IMR-90 (cell line): ENCODE measurements around the gene ZNF701. TPM values are rescaled to one million over a fixed set of nuclear protein-coding genes. Genes with fewer than 3 reads are reported as not detected.

ENCODE experiments used
- ATAC-seq: fragments of 200-7000 bp; cut with Tn5 transposase; 2 replicates; pipeline ENCODE4 v1.9.1; 2020; ENCODE audit warnings: low read depth, mild to moderate bottlenecking, moderate library complexity
- BruUV-seq: library from RNA; stranded (reverse); fragments of 400-500 nt; replicated peaks from 2 replicates; lab custom pipeline; 2021; lab: Mats Ljungman, UMichigan
- CTCF ChIA-PET: fragments of 300-600 bp; formaldehyde crosslinking; extraction: SDS; loops from one replicate; lab custom pipeline; 2021; ENCODE audit warnings: antibody characterized with exemption; lab: Yijun Ruan, JAX
- POLR2A ChIA-PET: fragments of 300-600 bp; sonication (Branson Sonifier 250); formaldehyde crosslinking; loops from one replicate; lab custom pipeline; 2022; ENCODE audit warnings: antibody characterized with exemption; ENCODE audit not compliant: unreplicated experiment; lab: Charles Lee
- DNase-seq: peaks from one replicate; pipeline ENCODE4 v3.0.0; 2013
- H2AFZ ChIP-seq: replicated peaks from 2 replicates; pipeline ENCODE3; 2013; ENCODE audit warnings: low read length, mild to moderate bottlenecking; ENCODE audit not compliant: poor library complexity
- H2AK5ac ChIP-seq: 2 replicates; pipeline ENCODE4 v1.6.1; 2013; ENCODE audit warnings: low read depth, low read length, inconsistent platforms
- H2AK9ac ChIP-seq: replicated peaks from 2 replicates; pipeline ENCODE3; 2013; ENCODE audit warnings: mild to moderate bottlenecking, low read depth, low read length, moderate library complexity; ENCODE audit not compliant: poor library complexity
- H2BK120ac ChIP-seq: 2 replicates; pipeline ENCODE4 v1.6.1; 2013; ENCODE audit warnings: low read depth, low read length, inconsistent platforms
- H2BK15ac ChIP-seq: 3 replicates; pipeline ENCODE4 v1.6.1; 2013; ENCODE audit warnings: low read depth, low read length, inconsistent platforms
- H2BK20ac ChIP-seq: 2 replicates; pipeline ENCODE4 v1.6.1; 2013; ENCODE audit warnings: low read depth, mild to moderate bottlenecking, inconsistent platforms, low read length, moderate library complexity
- H2BK5ac ChIP-seq: 2 replicates; pipeline ENCODE4 v1.6.1; 2013; ENCODE audit warnings: mild to moderate bottlenecking, low read depth, low read length, inconsistent platforms; ENCODE audit not compliant: poor library complexity, severe bottlenecking
- H3K14ac ChIP-seq: replicated peaks from 2 replicates; pipeline ENCODE4 v1.6.1; 2013; ENCODE audit warnings: low read depth, low read length, inconsistent platforms
- H3K18ac ChIP-seq: 2 replicates; pipeline ENCODE4 v1.6.1; 2013; ENCODE audit warnings: low read depth, low read length, control low read depth
- H3K23ac ChIP-seq: 2 replicates; pipeline ENCODE4 v1.6.1; 2013; ENCODE audit warnings: low read depth, low read length, inconsistent platforms
- H3K27ac ChIP-seq: 2 replicates; pipeline ENCODE4 v1.5.1; 2013; ENCODE audit warnings: mild to moderate bottlenecking, control low read depth, low read length; ENCODE audit not compliant: insufficient read depth
- H3K27me3 ChIP-seq: 2 replicates; pipeline ENCODE4 v1.6.1; 2013; ENCODE audit warnings: low read length; ENCODE audit not compliant: control insufficient read depth, insufficient read depth
- H3K36me3 ChIP-seq: 2 replicates; pipeline ENCODE4 v1.6.1; 2013; ENCODE audit warnings: low read length, mixed read lengths; ENCODE audit not compliant: control insufficient read depth, insufficient read depth
- H3K4ac ChIP-seq: 2 replicates; pipeline ENCODE4 v1.6.1; 2013; ENCODE audit warnings: low read depth, low read length, inconsistent platforms
- H3K4me1 ChIP-seq: 2 replicates; pipeline ENCODE4 v1.6.1; 2013; ENCODE audit warnings: low read length, mixed read lengths; ENCODE audit not compliant: control insufficient read depth, insufficient read depth
- H3K4me2 ChIP-seq: 2 replicates; pipeline ENCODE4 v1.6.1; 2013; ENCODE audit warnings: low read depth, mild to moderate bottlenecking, control low read depth, low read length, moderate library complexity
- H3K4me3 ChIP-seq: 2 replicates; pipeline ENCODE4 v1.5.1; 2013; ENCODE audit warnings: low read depth, mild to moderate bottlenecking, control low read depth, low read length, moderate library complexity; ENCODE audit not compliant: insufficient read depth
- H3K56ac ChIP-seq: 2 replicates; pipeline ENCODE4 v1.6.1; 2013; ENCODE audit warnings: low read length, inconsistent platforms; ENCODE audit not compliant: insufficient read depth; ENCODE audit errors: extremely low read depth
- H3K79me1 ChIP-seq, 2 experiments: 2 replicates each; pipeline ENCODE4 v1.6.1; 2013; ENCODE audit warnings: low read length in 2 of 2, inconsistent platforms in 1 of 2, low read depth in 1 of 2
- H3K9ac ChIP-seq: 2 replicates; pipeline ENCODE4 v1.6.1; 2013; ENCODE audit warnings: low read depth, low read length, control low read depth
- H3K9me1 ChIP-seq: 2 replicates; pipeline ENCODE4 v1.6.1; 2013; ENCODE audit warnings: low read length, inconsistent platforms; ENCODE audit not compliant: insufficient read depth
- H3K9me3 ChIP-seq: 2 replicates; pipeline ENCODE4 v1.6.1; 2013; ENCODE audit warnings: low read length; ENCODE audit not compliant: control insufficient read depth, insufficient read depth
- H4K20me1 ChIP-seq: 2 replicates; pipeline ENCODE4 v1.6.1; 2013; ENCODE audit warnings: low read length, inconsistent platforms; ENCODE audit not compliant: insufficient read depth
- H4K5ac ChIP-seq: 2 replicates; pipeline ENCODE4 v1.6.1; 2013; ENCODE audit warnings: mild to moderate bottlenecking, low read depth, low read length, control low read depth
- H4K8ac ChIP-seq, 2 experiments: 2 replicates each; pipeline ENCODE4 v1.6.1; 2013; ENCODE audit warnings: low read depth in 2 of 2, low read length in 2 of 2, control low read depth in 1 of 2, inconsistent platforms in 1 of 2
- H4K91ac ChIP-seq: 2 replicates; pipeline ENCODE4 v1.6.1; 2013; ENCODE audit warnings: low read depth, low read length, inconsistent platforms; ENCODE audit not compliant: insufficient read depth
- BHLHE40 ChIP-seq: fragments of 150-350 bp; IDR thresholded peaks from 2 replicates; pipeline ENCODE4 v1.6.1; 2016; ENCODE audit warnings: mild to moderate bottlenecking, low read depth, low read length
- CEBPB ChIP-seq: IDR thresholded peaks from 2 replicates; pipeline ENCODE4 v1.6.1; 2012; ENCODE audit warnings: low read depth, low read length, improper control_type of control experiment
- CHD1 ChIP-seq: IDR thresholded peaks from 2 replicates; pipeline ENCODE4 v1.6.1; 2012; ENCODE audit warnings: low read depth, low read length, improper control_type of control experiment
- FOS ChIP-seq: fragments of 150-350 bp; IDR thresholded peaks from 2 replicates; pipeline ENCODE4 v1.6.1; 2016; ENCODE audit warnings: low read depth, low read length
- MAFK ChIP-seq: IDR thresholded peaks from 2 replicates; pipeline ENCODE4 v1.6.1; 2012; ENCODE audit warnings: low read depth, low read length, improper control_type of control experiment
- MAZ ChIP-seq: IDR thresholded peaks from 2 replicates; pipeline ENCODE4 v1.6.1; 2012; ENCODE audit warnings: low read depth, mild to moderate bottlenecking, low read length, improper control_type of control experiment, moderate library complexity, borderline replicate concordance
- MXI1 ChIP-seq: IDR thresholded peaks from 2 replicates; pipeline ENCODE4 v1.6.1; 2012; ENCODE audit warnings: low read depth, mild to moderate bottlenecking, low read length, moderate library complexity, borderline replicate concordance
- NFE2L2 ChIP-seq: fragments of 150-350 bp; IDR thresholded peaks from 2 replicates; pipeline ENCODE4 v1.6.1; 2016; ENCODE audit warnings: low read depth, mild to moderate bottlenecking, low read length
- POLR2A ChIP-seq: IDR thresholded peaks from 2 replicates; pipeline ENCODE4 v1.6.1; 2012; ENCODE audit warnings: mild to moderate bottlenecking, low read depth, low read length
- RAD21 ChIP-seq: IDR thresholded peaks from 2 replicates; pipeline ENCODE4 v1.6.1; 2012; ENCODE audit warnings: low read length, improper control_type of control experiment
- RCOR1 ChIP-seq: IDR thresholded peaks from 2 replicates; pipeline ENCODE4 v1.6.1; 2012; ENCODE audit warnings: mild to moderate bottlenecking, low read length, improper control_type of control experiment; ENCODE audit not compliant: insufficient replicate concordance
- RFX5 ChIP-seq: IDR thresholded peaks from 2 replicates; pipeline ENCODE4 v1.8.0; 2012; ENCODE audit warnings: low read depth, mild to moderate bottlenecking, low read length, moderate library complexity
- SMC3 ChIP-seq: fragments of 150-350 bp; IDR thresholded peaks from 2 replicates; pipeline ENCODE4 v1.6.1; 2016; ENCODE audit warnings: low read depth, mild to moderate bottlenecking, antibody characterized with exemption, low read length, moderate library complexity
- WGBS, 2 experiments: methylation state at CpG; one replicate each; pipeline versions ENCODE4 v1.1.5 to v1.1.7; 2013; ENCODE audit warnings: missing lambda C conversion rate in 2 of 2; ENCODE audit not compliant: insufficient read length in 1 of 2; ENCODE audit errors: extremely low coverage in 2 of 2; 5-methylcytosine and 5-hydroxymethylcytosine counted together
- dilution Hi-C: fragments of 300-500 bp; cut with HindIII; formaldehyde crosslinking; loops from one replicate; pipeline ENCODE4 v1.14.3; 2018; ENCODE audit warnings: low sequenced_read_pairs; ENCODE audit not compliant: unreplicated experiment
- in situ Hi-C: fragments of 300-500 bp; cut with MboI; formaldehyde crosslinking; loops from 3 replicates; pipeline ENCODE4 v1.14.3; 2019; ENCODE audit warnings: low sequenced_read_pairs, inconsistent platforms, mixed read lengths
- intact Hi-C: fragments of 100-400 bp; cut with micrococcal nuclease; formaldehyde crosslinking; loops from 2 replicates; pipeline ENCODE4 v1.10.0; 2022
- polyA plus RNA-seq, 3 experiments: library from polyadenylated mRNA; depleted of rRNA; stranded (reverse); fragments of >200 nt; gene quantifications; 2 replicates each; pipeline ENCODE4 v1.2.3, GENCODE V29; 2012; ENCODE audit warnings: low replicate concordance in 1 of 3
- total RNA-seq: library from RNA; depleted of rRNA; stranded (reverse); fragments of >200 nt; gene quantifications from 2 replicates; pipeline ENCODE4 v1.2.3, GENCODE V29; 2012
- TF ChIP-seq, protein P1 (sequence below): fragments of 150-350 bp; IDR thresholded peaks from 2 replicates; pipeline ENCODE4 v1.6.1; 2016; ENCODE audit warnings: low read depth, mild to moderate bottlenecking, low read length, moderate library complexity, borderline replicate concordance
- TF ChIP-seq, protein P2 (sequence below): conservative IDR thresholded peaks from 2 replicates; pipeline ENCODE4 v1.5.1; 2012; ENCODE audit warnings: mild to moderate bottlenecking, low read depth, low read length, improper control_type of control experiment
- TF ChIP-seq, protein P3 (sequence below): fragments of 150-350 bp; IDR thresholded peaks from 2 replicates; pipeline ENCODE4 v1.6.1; 2017; ENCODE audit warnings: mild to moderate bottlenecking, antibody characterized with exemption, low read length, low read depth

Gene ZNF701
- total and polyA plus RNA-seq, 2 of the 4 experiments (the other 2 are of a cell fraction) = 3.8 to 12.2 TPM

DNA sequence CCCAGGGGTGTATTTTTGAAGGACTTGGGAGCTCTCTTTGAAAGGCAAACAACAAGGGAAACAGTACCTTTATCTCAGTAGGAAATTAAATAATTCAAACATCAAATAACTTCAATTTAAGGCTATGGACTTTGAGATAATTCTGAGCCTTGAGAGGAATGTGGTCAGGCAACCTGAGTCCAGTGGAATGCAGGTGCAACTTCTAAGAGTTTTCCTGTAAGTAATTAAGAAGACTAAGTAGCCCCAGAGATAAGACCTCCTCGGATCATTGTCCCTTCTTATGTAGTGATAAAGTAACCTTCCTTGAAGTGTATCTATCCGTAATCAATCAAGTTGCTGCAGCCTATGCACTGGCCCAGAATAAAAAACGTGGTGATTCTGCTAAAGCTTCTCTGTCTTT lies 29.2 kb downstream of the ZNF701 start:
- dilution Hi-C loops = no loop called here
- TF ChIP-seq FOS = no peak
- no peak for TF ChIP-seq CEBPB
- no peak for TF ChIP-seq RFX5
- no peak for TF ChIP-seq MAFK
- TF ChIP-seq, protein P1, sequence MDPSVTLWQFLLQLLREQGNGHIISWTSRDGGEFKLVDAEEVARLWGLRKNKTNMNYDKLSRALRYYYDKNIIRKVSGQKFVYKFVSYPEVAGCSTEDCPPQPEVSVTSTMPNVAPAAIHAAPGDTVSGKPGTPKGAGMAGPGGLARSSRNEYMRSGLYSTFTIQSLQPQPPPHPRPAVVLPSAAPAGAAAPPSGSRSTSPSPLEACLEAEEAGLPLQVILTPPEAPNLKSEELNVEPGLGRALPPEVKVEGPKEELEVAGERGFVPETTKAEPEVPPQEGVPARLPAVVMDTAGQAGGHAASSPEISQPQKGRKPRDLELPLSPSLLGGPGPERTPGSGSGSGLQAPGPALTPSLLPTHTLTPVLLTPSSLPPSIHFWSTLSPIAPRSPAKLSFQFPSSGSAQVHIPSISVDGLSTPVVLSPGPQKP = no peak
- TF ChIP-seq, protein P2, sequence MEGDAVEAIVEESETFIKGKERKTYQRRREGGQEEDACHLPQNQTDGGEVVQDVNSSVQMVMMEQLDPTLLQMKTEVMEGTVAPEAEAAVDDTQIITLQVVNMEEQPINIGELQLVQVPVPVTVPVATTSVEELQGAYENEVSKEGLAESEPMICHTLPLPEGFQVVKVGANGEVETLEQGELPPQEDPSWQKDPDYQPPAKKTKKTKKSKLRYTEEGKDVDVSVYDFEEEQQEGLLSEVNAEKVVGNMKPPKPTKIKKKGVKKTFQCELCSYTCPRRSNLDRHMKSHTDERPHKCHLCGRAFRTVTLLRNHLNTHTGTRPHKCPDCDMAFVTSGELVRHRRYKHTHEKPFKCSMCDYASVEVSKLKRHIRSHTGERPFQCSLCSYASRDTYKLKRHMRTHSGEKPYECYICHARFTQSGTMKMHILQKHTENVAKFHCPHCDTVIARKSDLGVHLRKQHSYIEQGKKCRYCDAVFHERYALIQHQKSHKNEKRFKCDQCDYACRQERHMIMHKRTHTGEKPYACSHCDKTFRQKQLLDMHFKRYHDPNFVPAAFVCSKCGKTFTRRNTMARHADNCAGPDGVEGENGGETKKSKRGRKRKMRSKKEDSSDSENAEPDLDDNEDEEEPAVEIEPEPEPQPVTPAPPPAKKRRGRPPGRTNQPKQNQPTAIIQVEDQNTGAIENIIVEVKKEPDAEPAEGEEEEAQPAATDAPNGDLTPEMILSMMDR = no peak
- TF ChIP-seq POLR2A = no peak
- no peak for TF ChIP-seq RAD21
- no peak for TF ChIP-seq CHD1
- TF ChIP-seq MXI1 = no peak
- TF ChIP-seq, protein P3, sequence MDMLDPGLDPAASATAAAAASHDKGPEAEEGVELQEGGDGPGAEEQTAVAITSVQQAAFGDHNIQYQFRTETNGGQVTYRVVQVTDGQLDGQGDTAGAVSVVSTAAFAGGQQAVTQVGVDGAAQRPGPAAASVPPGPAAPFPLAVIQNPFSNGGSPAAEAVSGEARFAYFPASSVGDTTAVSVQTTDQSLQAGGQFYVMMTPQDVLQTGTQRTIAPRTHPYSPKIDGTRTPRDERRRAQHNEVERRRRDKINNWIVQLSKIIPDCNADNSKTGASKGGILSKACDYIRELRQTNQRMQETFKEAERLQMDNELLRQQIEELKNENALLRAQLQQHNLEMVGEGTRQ = no peak
- no peak for TF ChIP-seq RCOR1
- TF ChIP-seq NFE2L2 = no peak
- no peak for TF ChIP-seq SMC3
- TF ChIP-seq MAZ = no peak
- TF ChIP-seq BHLHE40 = no peak
- CTCF ChIA-PET = interaction anchor here (1.0 kb wide), 1 partner anchor 10 kb away, joined by 3 read pairs; no protein-coding TSS in a partner anchor

More for the DNA sequence above, 29.2 kb downstream of the ZNF701 start:
- Histone ChIP-seq H3K4me1 (peaks cover 5% of the 10 kb centered on the region; the same call in 1 of the 2 replicates), H2AK5ac (no peak overlapping the region), H2BK120ac (no peak overlapping the region), H2AK9ac (no peak overlapping the region), H2BK20ac (no peak overlapping the region), H2BK15ac (no peak overlapping the region), H2BK5ac (no peak overlapping the region), H3K36me3 (peaks cover 12% of the 10 kb centered on the region), H3K9me3 (no peaks in the 10 kb centered on the region; the same call in 1 of the 2 replicates), H3K56ac (no peak overlapping the region), H3K4me3 (no peak overlapping the region), H4K91ac (no peak overlapping the region), H3K27ac (no peak overlapping the region), H3K79me1 (peaks cover 6 to 13% of the 10 kb centered on the region in 2 experiments), H4K20me1 (no peaks in the 10 kb centered on the region), H3K27me3 (no peaks in the 10 kb centered on the region), H3K4ac (no peak overlapping the region), H3K14ac (no peak overlapping the region), H3K4me2 (no peak overlapping the region), H4K5ac (no peak overlapping the region), H4K8ac (no peak overlapping the region), H3K9ac (no peak overlapping the region), H2AFZ (no peak overlapping the region), H3K18ac (no peak overlapping the region), H3K23ac (no peak overlapping the region), H3K9me1 (peaks cover 3% of the 10 kb centered on the region; the same call in 1 of the 2 replicates)
- no TSS peak for BruUV-seq
- in situ Hi-C loops = no loop called here
- intact Hi-C loops = no loop called here
- no CpG with 5 or more reads among the region's 3 CpGs for WGBS, 2 experiments
- POLR2A ChIA-PET = no interaction called here
- DNase-seq (no peak), ATAC-seq (no peak)
